ENCODE measurements around the gene TXN.

TXN gene

DNA sequence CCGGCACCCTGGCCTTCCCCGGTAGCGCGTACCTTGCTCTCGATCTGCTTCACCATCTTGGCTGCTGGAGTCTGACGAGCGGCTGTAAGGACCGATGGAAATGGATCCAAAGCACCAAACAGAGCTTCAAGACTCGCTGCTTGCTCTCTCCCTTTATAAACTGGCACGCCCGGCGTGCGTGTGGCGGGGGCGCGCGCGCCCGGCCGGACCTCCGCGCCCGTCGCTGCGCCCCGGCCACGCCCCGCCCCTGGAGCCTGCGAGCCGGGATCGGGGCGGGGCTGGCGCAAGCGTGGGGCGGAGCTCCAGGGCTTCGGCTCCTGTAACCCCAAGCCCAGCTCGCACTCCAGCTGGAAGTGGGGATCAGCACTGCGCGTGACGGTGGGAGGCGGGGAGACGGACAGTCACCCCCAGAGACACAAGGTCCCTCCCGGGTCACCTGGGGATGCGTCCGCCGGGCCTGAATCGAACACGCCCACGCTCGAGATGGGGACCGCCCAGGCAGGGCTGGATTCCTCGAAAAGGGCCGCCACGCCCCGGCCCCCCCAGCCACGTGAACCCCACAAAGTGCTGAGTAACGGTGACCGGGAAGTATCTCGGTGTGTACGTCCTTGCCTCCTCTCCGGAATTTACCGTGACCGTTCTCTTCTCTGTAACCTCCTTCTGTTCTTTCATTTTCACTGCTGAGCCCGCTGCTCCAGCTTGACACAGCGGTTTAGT is at the start of gene TXN:
TXN (minus strand) TSS at position 128 of the 717 bp plus-strand sequence; CDS start at position 56, 72 bp downstream.
- DNase-seq = peak; percentile 79

DNA sequence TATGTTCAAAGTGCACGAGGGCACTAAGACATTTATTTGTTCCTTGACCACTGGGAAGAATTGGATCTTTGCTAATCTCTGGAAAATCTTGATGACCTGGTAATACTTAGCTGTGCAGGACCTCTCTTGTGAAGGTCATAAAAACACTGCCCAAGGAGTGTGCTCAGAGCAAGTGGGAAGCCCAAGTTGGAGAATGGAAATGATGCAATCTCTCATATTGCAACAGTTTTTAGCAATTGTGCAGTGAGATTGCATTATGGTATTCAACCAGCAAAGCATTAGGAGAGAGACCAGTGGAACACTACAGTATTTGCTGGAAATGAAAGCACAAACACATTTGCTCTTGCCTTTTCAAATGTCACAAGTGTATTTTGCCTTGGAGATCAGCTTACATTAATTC is 46.8 kb upstream of the TXN start:
- no peak for DNase-seq

DNA sequence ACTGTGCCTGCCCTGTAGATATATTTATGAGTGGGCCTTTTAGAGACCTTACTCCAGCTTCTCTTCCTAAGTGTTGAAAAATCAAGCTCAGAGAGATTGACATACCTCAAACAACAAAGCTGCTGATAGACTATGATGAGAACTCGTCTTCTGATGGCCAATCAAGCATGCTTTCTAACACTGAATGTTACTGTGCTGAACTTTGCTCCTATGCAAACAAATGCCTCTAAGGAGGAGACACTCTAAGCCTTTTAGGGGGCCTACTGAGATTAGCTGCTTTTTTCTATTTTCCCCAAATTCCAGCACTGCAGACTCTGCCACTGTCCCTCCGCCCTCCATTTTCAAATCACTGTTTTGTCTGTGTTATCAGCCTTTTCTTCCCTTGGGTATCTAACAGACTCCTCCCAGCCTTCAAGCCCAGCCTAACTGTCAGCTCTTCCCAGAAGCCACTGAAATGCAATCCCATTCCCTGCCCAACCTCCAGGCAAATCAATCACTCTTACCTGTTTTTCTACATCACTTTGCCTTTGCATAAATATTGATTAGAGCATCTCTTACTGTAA is 41.8 kb upstream of the TXN start:
- DNase-seq = no peak

DNA sequence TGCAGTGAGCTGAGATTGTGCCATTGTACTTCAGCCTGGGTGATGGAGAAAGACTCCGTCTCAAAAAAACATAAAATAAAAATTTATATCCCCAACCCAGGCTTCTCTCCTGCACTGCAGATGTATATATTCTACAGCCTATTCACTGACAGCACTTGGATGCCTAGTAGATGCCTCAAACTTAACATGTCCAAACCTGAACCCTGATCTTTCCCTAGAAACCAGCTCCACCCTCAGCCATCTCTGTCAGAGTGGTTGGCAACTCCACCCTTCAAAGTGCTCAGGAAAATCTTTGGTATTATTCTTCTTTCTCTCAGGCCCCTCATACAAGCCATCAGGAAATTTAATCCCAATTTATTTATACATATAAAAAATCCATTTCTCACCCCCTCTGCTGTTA is 36.9 kb upstream of the TXN start:
- no peak for DNase-seq

DNA sequence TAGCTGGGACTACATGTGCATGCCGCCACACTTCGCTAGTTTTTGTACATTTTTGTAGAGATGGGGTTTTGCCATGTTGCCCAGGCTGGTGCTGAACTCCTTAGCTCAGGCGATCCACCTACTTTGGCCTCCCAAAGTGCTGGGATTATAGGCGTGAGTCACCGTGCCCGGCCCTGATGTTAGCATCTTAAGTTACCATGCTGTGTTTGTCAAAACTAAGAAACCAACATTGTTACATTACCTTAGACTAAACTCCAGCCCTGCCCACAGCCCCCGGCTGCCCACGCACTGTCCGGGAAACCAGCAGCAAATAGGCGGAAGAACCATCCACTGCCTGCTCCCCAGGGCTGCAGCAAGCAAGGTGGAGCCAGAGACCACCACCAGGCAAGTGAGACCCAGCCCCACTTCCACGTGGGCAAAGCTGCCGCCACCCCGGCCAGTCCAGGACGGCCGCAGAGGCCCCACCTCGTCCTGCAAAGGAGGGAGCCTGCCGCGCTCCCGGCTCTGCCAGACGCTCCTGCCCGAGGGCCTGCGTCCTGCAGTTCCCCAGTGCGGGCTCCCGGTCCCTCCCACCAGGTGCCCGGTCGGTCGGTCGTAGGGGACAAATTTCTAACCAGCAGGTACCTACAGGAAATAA is 35.7 kb upstream of the TXN start:
- DNase-seq = no peak

DNA sequence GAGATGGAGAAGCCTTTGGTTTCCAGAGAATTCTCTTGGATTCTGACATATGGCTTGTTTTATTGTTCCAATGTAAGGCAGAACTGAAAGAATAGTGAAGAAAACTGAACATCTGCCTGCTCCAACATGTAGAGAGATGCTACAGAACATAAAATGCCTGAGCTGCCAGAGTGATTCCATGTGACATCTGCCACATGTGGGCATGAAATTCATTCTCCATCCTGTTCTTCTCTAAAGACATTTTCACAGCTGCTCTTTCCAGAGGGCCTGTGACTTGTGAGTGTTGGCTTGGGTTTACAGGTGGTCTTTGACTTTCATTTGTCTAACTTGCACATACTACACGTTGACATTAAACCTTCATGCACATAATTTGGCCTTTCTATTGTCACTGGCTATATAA is 33.7 kb upstream of the TXN start:
- DNase-seq = no peak

DNA sequence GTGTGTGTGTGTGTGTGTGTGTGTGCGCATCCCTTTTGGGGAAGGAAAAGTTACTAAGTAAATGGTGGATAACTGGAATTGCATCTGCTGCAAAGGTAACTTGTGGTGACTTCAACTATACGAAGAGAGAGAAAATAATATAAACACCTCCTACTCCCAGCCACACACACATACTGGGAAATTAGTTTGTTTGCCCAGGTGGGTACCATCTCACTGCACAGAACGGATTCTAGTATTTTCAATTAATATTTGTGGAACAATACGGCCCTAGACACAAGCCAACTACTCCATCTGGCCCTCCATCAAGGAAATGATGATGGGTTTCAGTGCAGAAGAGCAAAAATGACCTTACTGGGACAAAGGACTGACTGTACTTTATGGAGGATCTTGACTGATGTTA is 32.2 kb upstream of the TXN start:
- no peak for DNase-seq

DNA sequence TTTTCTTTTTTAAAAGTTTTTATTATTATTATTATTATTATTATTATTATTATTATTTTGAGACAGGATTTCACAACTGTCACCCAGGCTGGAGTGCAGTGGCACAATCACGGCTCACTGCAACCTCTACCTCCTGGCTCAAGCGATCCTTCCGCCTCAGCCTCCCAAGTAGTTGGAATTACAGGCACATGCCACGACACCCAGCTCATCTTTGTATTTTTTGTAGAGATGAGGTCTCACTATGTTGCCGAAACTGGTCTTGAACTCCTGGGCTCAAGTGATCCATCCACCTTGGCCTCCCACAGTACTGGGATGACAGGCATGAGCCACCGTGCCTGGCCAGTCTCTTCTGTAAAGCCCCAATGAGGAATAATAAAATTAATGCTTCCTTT is 31.0 kb upstream of the TXN start:
- no peak for DNase-seq

DNA sequence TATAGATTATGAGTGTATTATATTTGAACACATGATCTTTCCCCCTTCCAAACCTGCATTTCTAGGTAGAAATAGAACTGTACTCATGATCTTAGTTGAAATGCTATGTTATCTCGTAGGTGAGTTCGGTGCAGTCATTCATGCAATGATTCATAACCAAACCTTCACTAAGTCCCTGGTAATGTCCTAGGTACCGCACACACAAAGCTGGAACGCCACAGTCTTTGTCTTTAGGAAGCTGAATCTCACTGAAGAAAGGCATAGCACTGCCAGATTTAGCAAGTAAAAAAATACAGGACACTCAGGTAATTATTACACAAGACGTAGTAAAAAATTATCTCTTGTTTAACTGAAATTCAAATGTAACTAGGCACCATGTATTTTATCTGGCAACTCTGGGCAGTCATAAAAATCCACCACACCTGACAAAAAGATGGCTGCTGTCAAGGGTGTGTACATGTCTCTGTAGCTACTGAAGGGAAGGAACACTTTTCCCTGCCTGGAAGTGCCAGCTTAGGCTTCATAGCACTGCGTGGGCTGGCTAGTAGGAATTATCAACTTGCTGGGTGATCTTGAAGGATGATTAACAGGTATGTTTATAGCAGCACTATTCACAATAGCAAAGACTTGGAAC is 28.0 kb upstream of the TXN start:
- no peak for DNase-seq

DNA sequence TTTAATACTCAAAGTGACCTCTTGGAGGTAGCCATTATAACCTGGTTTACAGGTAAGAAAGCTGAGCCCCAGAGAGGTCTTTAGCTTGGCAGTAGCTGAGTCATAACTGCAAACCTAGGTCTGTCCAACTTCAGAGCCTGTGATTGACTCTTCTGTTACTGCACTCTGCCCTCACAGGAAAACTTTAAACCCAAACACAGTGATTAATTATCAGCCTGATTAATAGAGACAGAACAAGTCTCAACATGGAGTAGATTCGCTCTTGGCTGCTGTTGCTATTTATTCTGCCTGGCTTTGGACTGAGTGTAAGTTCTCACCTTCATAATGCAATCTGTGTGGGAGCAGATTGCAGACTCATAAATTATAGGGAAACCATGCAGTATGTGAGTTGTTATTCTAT is 27.4 kb upstream of the TXN start:
- DNase-seq = peak; percentile 90

DNA sequence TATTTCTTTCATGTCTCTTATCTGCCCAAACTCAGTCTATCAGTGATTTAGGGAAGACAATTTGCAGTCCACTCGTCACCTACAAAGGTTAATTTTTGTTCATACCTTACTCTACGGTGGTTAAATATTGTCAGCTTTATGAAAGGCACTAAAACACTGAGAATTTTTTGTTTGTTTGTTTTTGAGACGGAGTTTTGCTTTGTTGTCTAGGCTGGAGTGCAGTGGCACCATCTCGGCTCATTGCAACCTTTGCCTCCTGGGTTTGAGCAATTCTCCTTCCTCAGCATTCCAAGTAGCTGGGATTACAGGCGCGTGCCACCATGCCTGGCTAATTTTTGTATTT is 26.4 kb upstream of the TXN start:
- no peak for DNase-seq

DNA sequence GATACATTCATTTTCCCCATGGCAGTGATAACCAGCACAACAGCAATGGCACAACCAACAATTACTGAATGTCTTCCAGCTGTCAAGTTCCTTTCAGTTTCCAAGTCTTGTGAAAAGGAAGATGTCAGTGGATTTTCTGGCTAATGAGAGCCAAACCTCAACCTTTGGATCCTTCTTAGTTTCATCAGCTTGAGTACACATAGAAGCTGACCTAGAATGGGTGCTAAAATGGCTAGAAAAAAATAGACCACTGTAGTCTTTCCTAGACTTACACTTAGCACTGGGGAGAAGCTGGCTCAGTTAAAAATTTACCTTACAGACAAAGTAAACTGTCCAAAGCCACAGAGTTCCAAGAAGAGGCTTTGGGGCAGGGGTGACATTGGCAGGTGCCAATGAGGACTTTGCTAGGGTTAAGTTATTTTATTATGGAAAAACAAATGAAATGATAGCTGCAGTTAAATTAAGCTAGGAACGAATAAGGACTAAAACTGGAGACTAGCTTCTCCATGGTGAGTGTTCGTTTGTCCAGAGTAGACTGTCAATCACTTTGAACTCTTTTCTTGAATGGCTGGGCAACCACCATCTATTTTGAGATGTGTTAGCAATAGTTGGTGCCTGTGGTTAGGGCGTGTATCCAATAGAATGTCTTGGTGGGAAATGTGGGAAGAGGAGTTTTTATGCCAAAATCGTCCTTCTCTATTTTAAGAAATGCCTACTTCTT is 25.9 kb upstream of the TXN start:
- no peak for DNase-seq

DNA sequence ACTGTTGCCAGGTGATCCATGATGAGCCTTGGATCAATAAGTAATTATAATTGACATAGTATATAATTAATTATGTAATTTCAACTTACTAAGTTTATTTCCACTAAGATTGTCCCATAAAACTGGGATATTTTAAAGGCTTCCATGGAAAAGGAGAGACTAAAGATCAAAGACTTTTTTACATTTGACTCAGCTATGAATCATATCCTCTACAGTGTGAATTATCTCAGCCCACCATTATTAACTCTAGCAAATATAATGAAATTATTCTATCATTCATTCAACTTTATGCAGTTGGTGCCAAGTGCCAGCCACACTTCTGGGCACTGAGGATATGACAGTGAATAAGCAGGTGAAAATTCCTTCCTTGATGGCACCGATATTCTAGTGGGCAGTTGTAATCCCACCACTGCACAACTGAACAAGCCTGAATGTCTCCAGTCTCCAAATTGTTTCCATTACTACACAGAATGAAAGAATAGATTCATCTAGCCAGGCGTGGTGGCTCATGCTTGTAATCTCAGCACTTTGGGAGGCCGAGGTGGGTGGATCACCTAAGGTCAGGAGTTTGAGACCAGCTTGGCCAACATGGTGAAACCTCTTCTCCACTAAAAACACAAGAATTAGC is 21.9 kb upstream of the TXN start:
- peak; percentile 79 for DNase-seq

DNA sequence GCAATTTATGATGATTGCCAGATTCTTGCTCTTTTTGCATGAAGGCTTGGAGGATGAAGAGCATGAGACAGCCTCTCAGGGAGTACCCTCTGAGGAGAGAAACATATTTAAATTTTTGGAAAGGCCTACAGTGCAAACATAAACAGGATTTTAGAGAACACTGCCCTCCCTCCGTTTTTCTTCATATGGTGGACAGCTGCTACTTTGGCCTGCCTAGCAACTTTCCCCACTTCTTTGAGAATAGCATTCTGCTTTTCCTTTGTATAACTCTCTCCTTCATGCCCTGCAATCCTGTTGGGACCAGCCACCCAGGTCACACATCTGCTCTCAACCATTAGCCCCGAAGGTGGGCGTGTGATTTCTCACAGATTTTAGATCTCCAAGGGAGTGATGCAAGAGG is 20.5 kb upstream of the TXN start:
- DNase-seq = peak; percentile 5

DNA sequence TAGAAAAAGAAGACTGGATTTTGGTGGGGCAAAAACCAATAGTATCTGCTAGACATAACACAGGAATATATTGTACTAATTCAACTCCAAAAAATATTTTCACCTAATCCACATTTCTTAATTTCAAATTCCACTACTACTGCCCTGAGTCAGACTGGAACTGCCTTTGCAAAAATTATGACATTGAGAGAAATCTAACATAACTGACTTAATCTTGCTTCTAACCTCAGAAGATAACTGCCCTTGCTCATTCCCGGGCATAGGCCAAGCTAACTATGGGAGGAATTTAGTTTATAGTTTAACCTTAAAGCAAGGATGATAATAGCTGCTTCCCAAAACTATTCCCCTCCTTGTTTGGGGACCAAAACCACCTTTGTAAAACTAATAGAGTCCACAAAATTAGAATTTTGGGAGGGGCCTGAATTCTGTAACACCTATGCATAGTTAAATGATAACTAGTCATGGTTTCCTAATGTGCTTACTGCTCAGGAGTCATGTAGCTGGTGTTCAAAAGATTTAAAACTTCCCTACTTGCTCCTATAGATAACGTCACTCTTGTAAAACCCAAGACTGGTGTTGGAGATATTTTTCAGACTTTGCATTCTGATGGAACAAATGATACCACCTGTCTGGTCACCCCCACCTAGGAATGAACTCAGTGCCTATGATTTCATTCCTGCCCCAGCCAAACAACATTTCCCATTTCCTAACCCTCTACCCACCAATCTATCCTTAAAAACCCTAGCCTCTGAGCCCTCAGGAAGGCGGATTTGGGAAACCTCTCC is 14.1 kb upstream of the TXN start:
- no peak for DNase-seq

DNA sequence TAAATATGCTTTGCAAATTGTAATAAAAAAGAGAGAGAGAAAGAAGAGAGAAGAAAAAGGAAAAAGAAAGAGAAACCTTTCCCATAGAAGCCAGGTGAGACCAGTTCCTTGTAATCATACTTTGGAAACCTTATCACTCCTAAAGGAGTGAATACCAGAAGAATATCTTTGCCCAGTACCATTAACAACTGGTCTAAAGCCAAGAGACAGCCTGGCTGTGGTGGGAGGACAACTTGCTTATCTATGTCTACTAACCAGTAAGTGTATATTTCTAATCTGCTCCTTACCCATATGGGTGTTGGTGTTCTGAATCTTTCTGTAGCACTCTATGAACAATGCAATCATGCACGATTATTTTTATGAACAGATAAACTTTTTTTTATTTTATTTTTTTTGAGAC is 10.5 kb upstream of the TXN start:
- no peak for DNase-seq

DNA sequence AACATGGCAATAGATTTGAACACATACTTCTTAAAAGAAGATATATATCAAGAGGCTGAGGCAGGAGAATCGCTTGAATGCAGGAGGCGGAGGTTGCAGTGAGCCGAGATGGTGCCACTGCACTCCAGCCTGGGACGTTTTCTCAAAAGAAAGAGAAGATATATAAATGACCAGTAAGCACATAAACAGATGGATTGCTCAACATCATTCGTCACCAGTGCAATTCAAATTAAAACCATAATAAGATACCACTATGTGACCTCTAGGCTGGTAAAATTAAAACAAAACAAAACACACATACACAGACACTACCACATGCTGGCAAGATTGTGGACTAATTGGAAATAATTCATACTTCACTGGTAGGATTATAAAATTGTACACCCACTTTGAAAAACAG is 5.3 kb upstream of the TXN start:
- DNase-seq = no peak

DNA sequence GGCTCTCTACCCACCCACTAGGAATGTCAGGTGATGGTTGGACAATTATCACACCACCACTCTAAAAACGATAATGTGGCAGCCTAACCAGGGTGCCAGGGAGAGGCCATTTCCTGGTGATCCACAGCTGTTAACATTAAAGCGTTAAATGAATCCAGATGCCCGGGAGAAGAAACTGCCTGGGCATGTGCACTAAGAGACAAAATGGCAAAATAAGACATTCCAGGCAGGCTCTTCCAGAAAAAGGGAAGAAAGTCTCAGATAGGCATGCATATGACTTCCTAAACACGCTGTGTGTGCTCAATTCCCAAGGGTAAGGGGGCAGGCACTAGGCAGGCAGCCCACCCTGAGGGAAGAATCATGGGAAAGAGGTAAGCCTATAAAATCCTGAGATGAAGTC is 4.6 kb upstream of the TXN start:
- no peak for DNase-seq

DNA sequence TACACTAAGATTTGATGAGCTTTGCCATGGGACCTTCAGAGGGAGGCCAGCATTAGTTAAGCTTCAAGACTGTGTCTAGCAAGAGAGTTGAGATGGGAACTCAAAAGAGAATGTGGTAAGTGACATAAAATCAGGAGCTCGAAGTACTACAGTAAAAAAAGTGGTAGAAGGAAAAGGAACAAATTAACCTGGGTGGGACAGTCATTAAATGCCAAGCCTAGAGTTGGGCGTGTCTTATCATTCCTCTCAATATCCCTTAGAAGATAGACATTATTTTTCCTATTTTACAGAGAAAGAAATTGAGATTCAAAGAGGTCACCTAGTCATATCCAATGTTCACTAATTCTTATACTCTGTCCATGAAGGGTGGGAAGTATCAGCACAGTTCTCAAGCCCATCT is 3.3 kb upstream of the TXN start:
- no peak for DNase-seq

DNA sequence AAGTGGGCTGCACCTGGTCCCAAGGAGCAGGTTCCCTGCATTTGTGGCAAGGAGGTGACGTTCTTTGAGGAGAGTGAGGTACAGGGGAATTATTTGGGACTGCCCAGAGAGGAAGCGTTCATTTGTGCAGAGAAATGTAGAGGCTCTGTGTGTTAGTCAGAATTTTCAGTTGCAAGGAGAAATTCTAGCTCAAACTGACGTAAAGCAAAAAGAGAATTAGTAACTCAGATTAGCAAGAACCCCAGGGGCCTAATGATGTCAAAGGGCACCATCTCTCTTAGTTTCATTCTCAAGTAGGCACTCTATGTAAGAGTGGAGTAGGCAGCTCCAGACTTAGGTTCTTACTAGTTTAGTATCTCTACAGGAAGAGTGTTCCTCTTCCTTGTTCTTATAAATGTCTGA is 2.4 kb upstream of the TXN start:
- no peak for DNase-seq

DNA sequence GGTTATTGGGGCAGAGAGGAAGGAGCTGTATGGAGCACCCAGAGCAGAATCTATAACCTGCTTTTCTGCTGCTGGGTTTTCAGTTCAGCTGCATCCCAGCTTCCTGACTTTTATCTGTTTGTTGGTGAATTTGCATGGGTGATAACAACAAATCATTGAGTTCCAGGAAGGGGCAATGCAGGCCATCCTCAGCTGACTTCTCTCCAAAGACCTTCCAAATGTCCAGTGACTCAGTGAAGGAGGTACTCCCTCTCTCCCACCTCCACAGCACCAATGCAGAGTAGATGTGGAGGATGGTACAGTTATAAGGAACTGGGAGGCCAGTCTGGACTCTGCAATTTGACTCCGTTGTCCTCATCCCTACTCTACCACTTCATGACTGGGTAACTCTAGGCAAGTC is 1.6 kb upstream of the TXN start:
- no peak for DNase-seq

DNA sequence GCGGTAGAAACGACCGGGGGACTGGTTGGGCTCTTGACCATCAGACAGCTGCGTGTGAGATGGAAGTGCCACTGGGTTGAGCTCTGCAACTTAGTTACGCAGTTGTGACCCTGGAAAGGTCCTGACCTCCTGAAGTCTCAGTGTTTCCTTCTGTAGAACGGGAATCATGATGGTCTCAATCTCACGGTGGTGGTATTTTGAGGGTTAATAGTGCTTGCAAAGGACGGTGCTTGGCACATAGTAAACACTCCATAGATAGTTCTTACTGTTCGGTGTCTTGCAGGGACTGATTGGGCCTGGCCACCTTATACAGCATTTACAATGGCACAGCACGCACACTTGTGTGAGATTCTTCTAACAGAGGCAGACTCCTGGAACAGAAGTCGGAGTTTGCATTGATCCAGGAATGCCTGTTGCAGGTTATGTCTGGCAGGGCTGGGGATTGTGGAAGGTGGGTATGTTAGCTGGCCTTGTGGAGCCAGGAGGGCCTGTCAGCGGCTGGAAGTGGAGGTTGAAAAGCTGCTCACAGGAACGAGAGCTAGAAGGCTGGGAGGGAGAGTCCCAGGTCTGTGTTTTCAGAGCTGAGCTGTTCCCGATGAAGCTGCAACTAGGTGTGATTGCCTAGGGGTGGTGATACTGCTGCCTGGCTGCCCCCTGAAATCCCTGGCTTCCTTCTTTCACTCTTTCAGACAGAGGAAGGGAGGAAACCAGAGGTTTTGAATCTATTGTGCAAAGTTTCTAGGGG is 962 bp upstream of the TXN start:
- DNase-seq = no peak

All from NCI-H1105 treated with DMSO at 0.1 percent for 48 hours (cell line).